ENCODE data around the gene MYO3B. TPM values are rescaled to one million over a fixed set of nuclear protein-coding genes. Genes with fewer than 3 reads are reported as not detected.

MYO3B gene
- polyA plus RNA-seq, 1 donor (not counting 4 experiments of a cell fraction or from before 2014, with no cell fraction given), result 4.4 TPM

DNA sequence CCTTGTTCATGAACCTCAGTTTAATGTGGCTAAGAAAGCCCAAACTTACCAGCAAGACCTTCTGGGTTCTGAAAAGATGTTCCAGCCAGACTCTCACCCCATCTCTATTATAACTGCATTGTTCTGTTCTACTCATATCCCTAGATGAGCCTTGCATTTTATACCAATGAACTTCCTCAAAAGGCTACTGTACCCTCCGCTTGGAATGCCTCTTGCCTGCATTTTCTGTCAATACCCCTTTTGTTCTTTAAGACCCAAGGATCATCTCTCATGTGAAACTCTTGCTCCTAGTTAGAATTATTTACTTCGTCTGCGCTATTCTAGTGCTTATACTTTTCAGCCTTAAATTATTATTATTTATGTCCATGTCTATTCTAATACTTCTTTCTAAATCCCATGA lies 181.5 kb downstream of the MYO3B start:
- dilution Hi-C loops (cut with MboI; ENCODE audit: extremely low pct_ligation_motif_present, low sequenced_read_pairs), result no loop called here
- no peak for FAIRE-seq
- no peak overlapping the region for H3K4me2 ChIP-seq (ENCODE audit: control insufficient read depth, extremely low read depth, insufficient read depth, low read depth, low read length)
- H3K27me3 ChIP-seq (ENCODE audit: control insufficient read depth, extremely low read depth, insufficient read depth, low read length), result peaks cover 6% of the 10 kb centered on the region
- TF ChIP-seq EZH2 (IDR thresholded peaks at IDR 0.05; ENCODE audit: low read length), result no peak
- no peak for TF ChIP-seq CTCF (optimal IDR thresholded peaks at IDR 0.05 in 1 of 3, IDR thresholded peaks at IDR 0.05 in 1 of 3, conservative IDR thresholded peaks at IDR 0.05 in 1 of 3; ENCODE audit: extremely low read depth in 1 of 3, insufficient read depth in 2 of 3, low read length in 3 of 3)
- no peak overlapping the region for H3K9ac ChIP-seq (ENCODE audit: control insufficient read depth, extremely low read depth, insufficient read depth, low read length)
- no peak for DNase-seq (ENCODE audit: low read depth, low spot score)
- H3K4me3 ChIP-seq (ENCODE audit: control insufficient read depth in 2 of 3, extremely low read depth in 1 of 3, insufficient read depth in 2 of 3, low read depth in 1 of 3, low read length in 3 of 3), result no peak overlapping the region
- H3K4me1 ChIP-seq (ENCODE audit: control insufficient read depth, extremely low read depth, insufficient read depth, low read length), result no peaks in the 10 kb centered on the region
- H2AFZ ChIP-seq (ENCODE audit: control insufficient read depth, low read length), result no peak overlapping the region
- no peaks in the 10 kb centered on the region for H3K36me3 ChIP-seq (ENCODE audit: control insufficient read depth in 2 of 2, extremely low read depth in 1 of 2, insufficient read depth in 2 of 2, low read length in 2 of 2)
- H4K20me1 ChIP-seq (ENCODE audit: control insufficient read depth, extremely low read depth, insufficient read depth, low read length), result no peaks in the 10 kb centered on the region
- no peak overlapping the region for H3K27ac ChIP-seq (ENCODE audit: control insufficient read depth, insufficient read depth, low read length)
- H3K79me2 ChIP-seq (ENCODE audit: control insufficient read depth, insufficient read depth, low read length), result no peaks in the 10 kb centered on the region
- no peaks in the 10 kb centered on the region for H3K9me1 ChIP-seq (ENCODE audit: control insufficient read depth, extremely low read depth, insufficient read depth, low read length)
- H3K9me3 ChIP-seq (ENCODE audit: control insufficient read depth, low read depth, low read length), result no peaks in the 10 kb centered on the region

GRCh38 chr2:170360546-170361089 lies 182.7 kb downstream of the MYO3B start:
- Histone ChIP-seq H3K27me3 (ENCODE audit: control insufficient read depth, extremely low read depth, insufficient read depth, low read length) (peaks cover 11% of the 10 kb centered on the region), H3K79me2 (ENCODE audit: control insufficient read depth, insufficient read depth, low read length) (no peaks in the 10 kb centered on the region), H3K4me1 (ENCODE audit: control insufficient read depth, extremely low read depth, insufficient read depth, low read length) (no peaks in the 10 kb centered on the region), H4K20me1 (ENCODE audit: control insufficient read depth, extremely low read depth, insufficient read depth, low read length) (no peaks in the 10 kb centered on the region), H3K4me2 (ENCODE audit: control insufficient read depth, extremely low read depth, insufficient read depth, low read depth, low read length) (no peak overlapping the region), H3K36me3 (ENCODE audit: control insufficient read depth in 2 of 2, extremely low read depth in 1 of 2, insufficient read depth in 2 of 2, low read length in 2 of 2) (no peaks in the 10 kb centered on the region), H3K9me1 (ENCODE audit: control insufficient read depth, extremely low read depth, insufficient read depth, low read length) (no peaks in the 10 kb centered on the region), H3K9ac (ENCODE audit: control insufficient read depth, extremely low read depth, insufficient read depth, low read length) (no peak overlapping the region), H2AFZ (ENCODE audit: control insufficient read depth, low read length) (no peak overlapping the region), H3K9me3 (ENCODE audit: control insufficient read depth, low read depth, low read length) (no peaks in the 10 kb centered on the region), H3K4me3 (ENCODE audit: control insufficient read depth in 2 of 3, extremely low read depth in 1 of 3, insufficient read depth in 2 of 3, low read depth in 1 of 3, low read length in 3 of 3) (no peak overlapping the region), H3K27ac (ENCODE audit: control insufficient read depth, insufficient read depth, low read length) (no peak overlapping the region)
- dilution Hi-C loops (cut with MboI; ENCODE audit: extremely low pct_ligation_motif_present, low sequenced_read_pairs), result no loop called here
- no peak for DNase-seq (ENCODE audit: low read depth, low spot score)
- FAIRE-seq, result no peak
- TF ChIP-seq CTCF (optimal IDR thresholded peaks at IDR 0.05 in 1 of 3, IDR thresholded peaks at IDR 0.05 in 1 of 3, conservative IDR thresholded peaks at IDR 0.05 in 1 of 3; ENCODE audit: extremely low read depth in 1 of 3, insufficient read depth in 2 of 3, low read length in 3 of 3), result no peak
- TF ChIP-seq EZH2 (IDR thresholded peaks at IDR 0.05; ENCODE audit: low read length), result no peak
